Diencephalon (tissue), 1 donor: ENCODE measurements around the gene MAMLD1. TPM values are rescaled to one million over a fixed set of nuclear protein-coding genes. Genes with fewer than 3 reads are reported as not detected.

Source experiments
- total RNA-seq: library from RNA; depleted of rRNA; stranded (reverse); fragments of >200 nt; gene quantifications from one replicate; pipeline ENCODE4 v1.2.3, GENCODE V29; 2014

Gene MAMLD1
- 4.2 TPM for total RNA-seq

GRCh38 chrX:150362599-150363481 is at the start of gene MAMLD1:
Gene MAMLD1 (plus strand): TSS chrX:150363317. CDS start chrX:150445517, 82,200 bp downstream.

Other genes with a start within 250 kb of the MAMLD1 start
- gene MTM1, start 205.3 kb downstream of the MAMLD1 start, total RNA-seq, result 17.8 TPM